Stromal cell of bone marrow (primary cell): ENCODE data around the gene KCNK7.

Experiments used
- DNase-seq: peaks from one replicate; pipeline ENCODE4 v3.0.0-alpha.2; 2012; ENCODE audit warnings: low read depth

KCNK7 gene

GRCh38 chr11:65586676-65587075 lies 8.9 kb downstream of the KCNK7 start:
- DNase-seq: no peak

GRCh38 chr11:65586247-65586630 lies 9.4 kb downstream of the KCNK7 start:
- no peak for DNase-seq

- no peak for DNase-seq
Observed at GRCh38 chr11:65585396-65586246, 10.0 kb downstream of the KCNK7 start.

- no peak for DNase-seq
Observed at GRCh38 chr11:65584723-65585171, 10.9 kb downstream of the KCNK7 start.

GRCh38 chr11:65584106-65584505 lies 11.5 kb downstream of the KCNK7 start:
- no peak for DNase-seq

- no peak for DNase-seq
Observed at GRCh38 chr11:65583589-65583988, 12.0 kb downstream of the KCNK7 start.

- no peak for DNase-seq
Observed at GRCh38 chr11:65581928-65582327, 13.7 kb downstream of the KCNK7 start.

GRCh38 chr11:65580756-65581155 lies 14.8 kb downstream of the KCNK7 start:
- no peak for DNase-seq

- no peak for DNase-seq
Observed at GRCh38 chr11:65580031-65580692, 15.4 kb downstream of the KCNK7 start.

- no peak for DNase-seq
Observed at GRCh38 chr11:65579291-65579690, 16.3 kb downstream of the KCNK7 start.

- no peak for DNase-seq
Observed at GRCh38 chr11:65578667-65579066, 16.9 kb downstream of the KCNK7 start.

GRCh38 chr11:65578134-65578533 lies 17.5 kb downstream of the KCNK7 start:
- no peak for DNase-seq

GRCh38 chr11:65577756-65578109 lies 17.9 kb downstream of the KCNK7 start:
- DNase-seq: no peak

- DNase-seq: no peak
Observed at GRCh38 chr11:65576867-65577755, 18.5 kb downstream of the KCNK7 start.

- DNase-seq: no peak
Observed at GRCh38 chr11:65576232-65576866, 19.3 kb downstream of the KCNK7 start.

GRCh38 chr11:65575568-65576231 lies 19.9 kb downstream of the KCNK7 start, which contains the start of gene EHBP1L1:
Gene EHBP1L1 (plus strand): TSS chr11:65576053. CDS start chr11:65576303, 250 bp downstream.
- no peak for DNase-seq

GRCh38 chr11:65574811-65575567 lies 20.6 kb downstream of the KCNK7 start:
- no peak for DNase-seq

- DNase-seq: peak; percentile 91
Observed at GRCh38 chr11:65574109-65574810, 21.3 kb downstream of the KCNK7 start.

GRCh38 chr11:65573391-65574079 lies 22.1 kb downstream of the KCNK7 start:
- no peak for DNase-seq
